Osteoblast (primary cell): ENCODE results near the gene SRF. TPM values are rescaled to one million over a fixed set of nuclear protein-coding genes. Genes with fewer than 3 reads are reported as not detected.
A peak's percentile ranks its signal among the peaks of the same experiment; 100 is the strongest.

ENCODE experiments used
- DNase-seq: peaks from one replicate; pipeline ENCODE4 v3.0.0; 2011; ENCODE audit warnings: low spot score, mixed read lengths; ENCODE audit not compliant: insufficient read length; ENCODE audit errors: missing footprints
- H2AFZ ChIP-seq: 2 replicates; pipeline ENCODE4 v1.6.0; 2011; ENCODE audit warnings: mild to moderate bottlenecking, low read length
- H3K27ac ChIP-seq: 2 replicates; pipeline ENCODE4 v1.5.1; 2011; ENCODE audit warnings: mild to moderate bottlenecking, low read depth, low read length, moderate library complexity
- H3K27me3 ChIP-seq: 2 replicates; pipeline ENCODE4 v1.6.0; 2012; ENCODE audit warnings: mild to moderate bottlenecking, control low read depth, inconsistent platforms, low read length, moderate library complexity; ENCODE audit not compliant: insufficient read depth
- H3K36me3 ChIP-seq: 2 replicates; pipeline ENCODE4 v1.5.1; 2011; ENCODE audit warnings: mild to moderate bottlenecking, low read length, control low read depth, moderate library complexity; ENCODE audit not compliant: insufficient read depth
- H3K4me1 ChIP-seq: 2 replicates; pipeline ENCODE4 v1.5.1; 2011; ENCODE audit warnings: mild to moderate bottlenecking, low read length, control low read depth, moderate library complexity; ENCODE audit not compliant: insufficient read depth
- H3K4me2 ChIP-seq: 2 replicates; pipeline ENCODE4 v1.6.0; 2011; ENCODE audit warnings: mild to moderate bottlenecking, low read length; ENCODE audit not compliant: insufficient read depth
- H3K4me3 ChIP-seq: fragments of 200-600 bp; sonication (generic); 3 replicates; pipeline ENCODE4 v1.5.1; 2012; ENCODE audit warnings: mild to moderate bottlenecking, low read length, inconsistent platforms; ENCODE audit not compliant: insufficient read depth
- H3K79me2 ChIP-seq: 2 replicates; pipeline ENCODE4 v1.6.0; 2012; ENCODE audit warnings: mild to moderate bottlenecking, low read length, control low read depth, inconsistent platforms; ENCODE audit not compliant: insufficient read depth
- H3K9me3 ChIP-seq: 2 replicates; pipeline ENCODE4 v1.5.1; 2011; ENCODE audit warnings: low read depth, low read length, control low read depth
- H4K20me1 ChIP-seq: 2 replicates; pipeline ENCODE4 v1.6.0; 2012; ENCODE audit warnings: mild to moderate bottlenecking, low read length, control low read depth; ENCODE audit not compliant: insufficient read depth
- total RNA-seq: library from RNA; depleted of rRNA; stranded (reverse); fragments of >200 nt; gene quantifications from 2 replicates; pipeline ENCODE4 v1.2.3, GENCODE V29; 2012
- TF ChIP-seq, protein P1 (sequence below): IDR thresholded peaks from 2 replicates; pipeline ENCODE4 v1.5.1; 2011; ENCODE audit warnings: mild to moderate bottlenecking, low read depth, low read length, moderate library complexity; ENCODE audit errors: extremely low read depth

SRF gene
- total RNA-seq, 1 donor: 20.6 TPM

DNA sequence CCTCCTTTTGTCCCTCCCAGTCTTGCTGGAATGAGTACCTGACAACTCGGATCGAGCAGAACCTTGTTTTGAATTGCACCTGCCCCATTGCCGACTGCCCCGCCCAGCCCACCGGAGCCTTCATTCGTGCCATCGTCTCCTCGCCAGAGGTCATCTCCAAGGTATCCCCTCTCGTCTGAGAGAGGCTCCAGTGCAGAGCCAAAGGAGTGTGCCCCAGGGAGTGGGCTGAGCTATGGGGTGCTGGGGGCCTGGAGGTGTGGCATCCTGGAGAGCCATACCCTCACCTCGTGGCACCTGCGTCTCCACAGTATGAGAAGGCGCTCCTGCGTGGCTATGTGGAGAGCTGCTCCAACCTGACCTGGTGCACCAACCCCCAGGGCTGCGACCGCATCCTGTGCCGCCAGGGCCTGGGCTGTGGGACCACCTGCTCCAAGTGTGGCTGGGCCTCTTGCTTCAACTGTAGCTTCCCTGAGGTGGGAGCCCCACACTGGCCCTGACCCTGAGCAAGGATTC is 49.4 kb downstream of the SRF start:
- peak; percentile 79 for DNase-seq
- TF ChIP-seq, protein P1, sequence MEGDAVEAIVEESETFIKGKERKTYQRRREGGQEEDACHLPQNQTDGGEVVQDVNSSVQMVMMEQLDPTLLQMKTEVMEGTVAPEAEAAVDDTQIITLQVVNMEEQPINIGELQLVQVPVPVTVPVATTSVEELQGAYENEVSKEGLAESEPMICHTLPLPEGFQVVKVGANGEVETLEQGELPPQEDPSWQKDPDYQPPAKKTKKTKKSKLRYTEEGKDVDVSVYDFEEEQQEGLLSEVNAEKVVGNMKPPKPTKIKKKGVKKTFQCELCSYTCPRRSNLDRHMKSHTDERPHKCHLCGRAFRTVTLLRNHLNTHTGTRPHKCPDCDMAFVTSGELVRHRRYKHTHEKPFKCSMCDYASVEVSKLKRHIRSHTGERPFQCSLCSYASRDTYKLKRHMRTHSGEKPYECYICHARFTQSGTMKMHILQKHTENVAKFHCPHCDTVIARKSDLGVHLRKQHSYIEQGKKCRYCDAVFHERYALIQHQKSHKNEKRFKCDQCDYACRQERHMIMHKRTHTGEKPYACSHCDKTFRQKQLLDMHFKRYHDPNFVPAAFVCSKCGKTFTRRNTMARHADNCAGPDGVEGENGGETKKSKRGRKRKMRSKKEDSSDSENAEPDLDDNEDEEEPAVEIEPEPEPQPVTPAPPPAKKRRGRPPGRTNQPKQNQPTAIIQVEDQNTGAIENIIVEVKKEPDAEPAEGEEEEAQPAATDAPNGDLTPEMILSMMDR: no peak
- Histone ChIP-seq H2AFZ (no peak overlapping the region), H3K4me3 (no peak overlapping the region), H3K27ac (no peak overlapping the region), H3K9me3 (no peaks in the 10 kb centered on the region), H3K79me2 (no peaks in the 10 kb centered on the region), H3K4me2 (no peak overlapping the region), H3K36me3 (peaks cover 28% of the 10 kb centered on the region), H3K4me1 (no peaks in the 10 kb centered on the region), H3K27me3 (no peaks in the 10 kb centered on the region), H4K20me1 (no peaks in the 10 kb centered on the region)

GRCh38 chr6:43221046-43221972 is 50.2 kb downstream of the SRF start:
- peak; percentile 82 for DNase-seq
- H3K4me1 ChIP-seq: no peaks in the 10 kb centered on the region
- H4K20me1 ChIP-seq: no peaks in the 10 kb centered on the region
- no peaks in the 10 kb centered on the region for H3K9me3 ChIP-seq
- no peaks in the 10 kb centered on the region for H3K27me3 ChIP-seq
- no peak overlapping the region for H2AFZ ChIP-seq
- TF ChIP-seq, protein P1: no peak
- H3K79me2 ChIP-seq: no peaks in the 10 kb centered on the region
- H3K27ac ChIP-seq: no peak overlapping the region
- H3K4me3 ChIP-seq: no peak overlapping the region
- H3K4me2 ChIP-seq: no peak overlapping the region
- peaks cover 20% of the 10 kb centered on the region for H3K36me3 ChIP-seq

DNA sequence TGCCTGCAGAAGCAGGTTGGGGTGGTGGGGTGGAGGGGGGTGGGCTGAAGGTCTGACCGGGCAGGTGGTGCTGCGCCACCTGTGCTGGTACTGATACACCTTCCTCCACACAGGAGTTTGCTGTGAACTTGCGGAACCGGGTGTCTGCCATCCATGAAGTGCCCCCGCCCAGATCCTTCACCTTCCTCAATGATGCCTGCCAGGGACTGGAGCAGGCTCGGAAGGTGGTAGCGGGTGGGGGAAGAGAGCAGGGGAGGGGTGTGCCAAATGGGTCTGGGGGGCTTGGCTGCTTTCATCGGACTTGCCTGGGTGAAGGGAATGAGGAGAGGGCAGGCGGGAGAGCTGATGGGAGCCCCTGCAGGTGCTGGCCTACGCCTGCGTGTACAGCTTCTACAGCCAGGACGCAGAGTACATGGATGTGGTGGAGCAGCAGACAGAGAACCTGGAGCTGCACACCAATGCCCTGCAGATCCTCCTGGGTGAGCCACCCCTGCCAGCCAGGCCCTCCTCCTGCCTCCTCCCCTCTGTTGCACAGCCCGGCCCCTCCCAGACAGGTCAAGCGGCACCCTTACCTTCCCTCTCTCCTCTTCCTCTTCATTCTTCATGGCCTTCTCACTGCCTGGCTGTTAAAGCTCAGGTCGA is 51.5 kb downstream of the SRF start:
- no peaks in the 10 kb centered on the region for H3K4me1 ChIP-seq
- H3K79me2 ChIP-seq: no peaks in the 10 kb centered on the region
- TF ChIP-seq, protein P1: no peak
- DNase-seq: peak; percentile 74
- H3K36me3 ChIP-seq: peaks cover 12% of the 10 kb centered on the region
- H3K27ac ChIP-seq: no peak overlapping the region
- H4K20me1 ChIP-seq: no peaks in the 10 kb centered on the region
- H2AFZ ChIP-seq: no peak overlapping the region
- no peak overlapping the region for H3K4me2 ChIP-seq
- H3K9me3 ChIP-seq: no peaks in the 10 kb centered on the region
- H3K4me3 ChIP-seq: no peak overlapping the region
- H3K27me3 ChIP-seq: no peaks in the 10 kb centered on the region

GRCh38 chr6:43223175-43223574 is 52.1 kb downstream of the SRF start:
- peak; percentile 11 for DNase-seq
- TF ChIP-seq, protein P1: no peak
- Histone ChIP-seq H2AFZ (no peak overlapping the region), H3K27ac (no peak overlapping the region), H3K4me2 (no peak overlapping the region), H4K20me1 (no peaks in the 10 kb centered on the region), H3K4me3 (no peak overlapping the region), H3K4me1 (no peaks in the 10 kb centered on the region), H3K36me3 (peaks cover 12% of the 10 kb centered on the region), H3K27me3 (no peaks in the 10 kb centered on the region), H3K79me2 (no peaks in the 10 kb centered on the region), H3K9me3 (no peaks in the 10 kb centered on the region)
